ENCODE measurements around the gene INF2.

GRCh38 chr14:104642540-104642868 lies 46.9 kb upstream of the INF2 start:
- TF ChIP-seq, protein P1, sequence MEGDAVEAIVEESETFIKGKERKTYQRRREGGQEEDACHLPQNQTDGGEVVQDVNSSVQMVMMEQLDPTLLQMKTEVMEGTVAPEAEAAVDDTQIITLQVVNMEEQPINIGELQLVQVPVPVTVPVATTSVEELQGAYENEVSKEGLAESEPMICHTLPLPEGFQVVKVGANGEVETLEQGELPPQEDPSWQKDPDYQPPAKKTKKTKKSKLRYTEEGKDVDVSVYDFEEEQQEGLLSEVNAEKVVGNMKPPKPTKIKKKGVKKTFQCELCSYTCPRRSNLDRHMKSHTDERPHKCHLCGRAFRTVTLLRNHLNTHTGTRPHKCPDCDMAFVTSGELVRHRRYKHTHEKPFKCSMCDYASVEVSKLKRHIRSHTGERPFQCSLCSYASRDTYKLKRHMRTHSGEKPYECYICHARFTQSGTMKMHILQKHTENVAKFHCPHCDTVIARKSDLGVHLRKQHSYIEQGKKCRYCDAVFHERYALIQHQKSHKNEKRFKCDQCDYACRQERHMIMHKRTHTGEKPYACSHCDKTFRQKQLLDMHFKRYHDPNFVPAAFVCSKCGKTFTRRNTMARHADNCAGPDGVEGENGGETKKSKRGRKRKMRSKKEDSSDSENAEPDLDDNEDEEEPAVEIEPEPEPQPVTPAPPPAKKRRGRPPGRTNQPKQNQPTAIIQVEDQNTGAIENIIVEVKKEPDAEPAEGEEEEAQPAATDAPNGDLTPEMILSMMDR (IDR thresholded peaks at IDR 0.05; ENCODE audit: insufficient read depth, low read length) = no peak
- TF ChIP-seq REST (IDR thresholded peaks at IDR 0.05; ENCODE audit: insufficient replicate concordance, low read depth) (no peak), POLR2AphosphoS5 (IDR thresholded peaks at IDR 0.05; ENCODE audit: low read depth) (no peak), GABPA (IDR thresholded peaks at IDR 0.05; ENCODE audit: low read depth) (no peak), SPI1 (IDR thresholded peaks at IDR 0.05; ENCODE audit: borderline replicate concordance, low read depth) (no peak)
